DMS53 (cell line): Measurements from ENCODE around the gene PHLDB3.
A peak's percentile ranks its signal among the peaks of the same experiment; 100 is the strongest.

Source experiments
- DNase-seq: peaks from one replicate; lab custom pipeline; 2025; lab: John Stamatoyannopoulos, UW

The PHLDB3 gene

GRCh38 chr19:43499042-43499441 lies 5.5 kb downstream of the PHLDB3 start:
- DNase-seq = no peak

- DNase-seq = no peak
These were observed 6.2 kb downstream of the PHLDB3 start for GRCh38 chr19:43498233-43498842.

- no peak for DNase-seq
These were observed 7.6 kb downstream of the PHLDB3 start for GRCh38 chr19:43496960-43497359.

GRCh38 chr19:43495082-43495481 lies 9.5 kb downstream of the PHLDB3 start:
- no peak for DNase-seq

- no peak for DNase-seq
These were observed 13.8 kb downstream of the PHLDB3 start for GRCh38 chr19:43490759-43491158.

GRCh38 chr19:43489979-43490599 lies 14.5 kb downstream of the PHLDB3 start:
- no peak for DNase-seq

GRCh38 chr19:43489310-43489709 lies 15.2 kb downstream of the PHLDB3 start:
- DNase-seq = no peak

- DNase-seq = no peak
These were observed 16.4 kb downstream of the PHLDB3 start for GRCh38 chr19:43488179-43488578.

GRCh38 chr19:43486412-43486811 lies 18.1 kb downstream of the PHLDB3 start:
- DNase-seq = no peak

GRCh38 chr19:43485951-43486350 lies 18.6 kb downstream of the PHLDB3 start:
- DNase-seq = no peak

GRCh38 chr19:43483281-43483680 lies 21.3 kb downstream of the PHLDB3 start:
- no peak for DNase-seq

GRCh38 chr19:43482193-43482592 lies 22.4 kb downstream of the PHLDB3 start:
- no peak for DNase-seq

- no peak for DNase-seq
These were observed 22.8 kb downstream of the PHLDB3 start for GRCh38 chr19:43481701-43482100.

GRCh38 chr19:43480574-43480973 lies 24.0 kb downstream of the PHLDB3 start:
- DNase-seq = no peak

- DNase-seq = no peak
These were observed 24.5 kb downstream of the PHLDB3 start for GRCh38 chr19:43479961-43480561.

GRCh38 chr19:43479226-43479625 lies 25.3 kb downstream of the PHLDB3 start:
- no peak for DNase-seq

GRCh38 chr19:43478323-43478722 lies 26.2 kb downstream of the PHLDB3 start:
- no peak for DNase-seq

GRCh38 chr19:43476606-43477005 lies 27.9 kb downstream of the PHLDB3 start:
- DNase-seq = no peak

- peak; percentile 87 for DNase-seq
These were observed 29.4 kb downstream of the PHLDB3 start for GRCh38 chr19:43474986-43475705.

- no peak for DNase-seq
These were observed 30.1 kb downstream of the PHLDB3 start for GRCh38 chr19:43474487-43474886.

GRCh38 chr19:43471091-43471490 lies 33.5 kb downstream of the PHLDB3 start:
- DNase-seq = no peak

- DNase-seq = no peak
These were observed 34.3 kb downstream of the PHLDB3 start for GRCh38 chr19:43470288-43470687.

- DNase-seq = no peak
These were observed 35.4 kb downstream of the PHLDB3 start for GRCh38 chr19:43469160-43469480.
